Mesothelial cell of epicardium (in vitro differentiated cells): ENCODE results near the gene GRM3. TPM values are rescaled to one million over a fixed set of nuclear protein-coding genes. Genes with fewer than 3 reads are reported as not detected.

Experiments
- DNase-seq, 2 experiments: peaks; one replicate each; pipeline ENCODE4 v3.0.0; 2021; ENCODE audit warnings: low spot score in 2 of 2; ENCODE audit not compliant: unreplicated experiment in 2 of 2
- H3K27ac Mint-ChIP-seq: 2 replicates; pipeline ENCODE4 v1.8.0; 2021; ENCODE audit warnings: mixed read lengths
- H3K27me3 Mint-ChIP-seq: 2 replicates; pipeline ENCODE4 v1.8.0; 2021; ENCODE audit warnings: low read depth, mixed read lengths
- H3K36me3 Mint-ChIP-seq: 2 replicates; pipeline ENCODE4 v1.8.0; 2021; ENCODE audit warnings: mixed read lengths
- H3K4me1 Mint-ChIP-seq: 2 replicates; pipeline ENCODE4 v1.8.0; 2021; ENCODE audit warnings: mixed read lengths
- H3K4me3 Mint-ChIP-seq: 2 replicates; pipeline ENCODE4 v1.8.0; 2021; ENCODE audit warnings: mild to moderate bottlenecking, moderate library complexity, mixed read lengths
- H3K9me3 Mint-ChIP-seq: 2 replicates; pipeline ENCODE4 v1.8.0; 2021; ENCODE audit warnings: mixed read lengths
- CTCF ChIP-seq: fragments of 200-600 bp; sonication (generic); IDR thresholded peaks from one replicate; pipeline ENCODE4 v1.5.0; 2021; ENCODE audit warnings: antibody characterized with exemption; ENCODE audit not compliant: unreplicated experiment
- total RNA-seq: library from RNA; stranded (reverse); gene quantifications from 3 replicates; pipeline ENCODE4 v1.2.1, GENCODE V29; 2021

GRM3 gene
- total RNA-seq, 1 donor from 2014 or later: not detected

- Mint-ChIP-seq H3K27me3 (no peaks in the 10 kb centered on the region), H3K36me3 (no peaks in the 10 kb centered on the region), H3K27ac (no peak overlapping the region), H3K4me1 (peaks cover 3% of the 10 kb centered on the region), H3K9me3 (peaks cover 4% of the 10 kb centered on the region), H3K4me3 (no peak overlapping the region)
- TF ChIP-seq CTCF: no peak
- DNase-seq: no peak
These were observed 200.9 kb downstream of the GRM3 start for GRCh38 chr7:86844608-86845007.

GRCh38 chr7:86846494-86847190, 202.9 kb downstream of the GRM3 start:
- H3K36me3 Mint-ChIP-seq: no peaks in the 10 kb centered on the region
- no peaks in the 10 kb centered on the region for H3K27me3 Mint-ChIP-seq
- TF ChIP-seq CTCF: no peak
- H3K4me3 Mint-ChIP-seq: no peak overlapping the region
- H3K9me3 Mint-ChIP-seq: peaks cover 4% of the 10 kb centered on the region
- no peak overlapping the region for H3K27ac Mint-ChIP-seq
- DNase-seq: no peak
- H3K4me1 Mint-ChIP-seq: peaks cover 6% of the 10 kb centered on the region

GRCh38 chr7:86848226-86848625, 204.5 kb downstream of the GRM3 start:
- TF ChIP-seq CTCF: no peak
- DNase-seq: no peak
- Mint-ChIP-seq H3K27me3 (no peaks in the 10 kb centered on the region), H3K9me3 (peaks cover 4% of the 10 kb centered on the region), H3K27ac (no peak overlapping the region), H3K36me3 (no peaks in the 10 kb centered on the region), H3K4me3 (no peak overlapping the region), H3K4me1 (peaks cover 6% of the 10 kb centered on the region)

GRCh38 chr7:86851566-86851965, 207.9 kb downstream of the GRM3 start:
- Mint-ChIP-seq H3K27me3 (no peaks in the 10 kb centered on the region), H3K4me3 (no peak overlapping the region), H3K9me3 (no peaks in the 10 kb centered on the region), H3K4me1 (peaks cover 6% of the 10 kb centered on the region), H3K27ac (no peak overlapping the region), H3K36me3 (no peaks in the 10 kb centered on the region)
- DNase-seq: no peak
- TF ChIP-seq CTCF: no peak

GRCh38 chr7:86863452-86863851, 219.7 kb downstream of the GRM3 start:
- Mint-ChIP-seq H3K27ac (no peak overlapping the region), H3K4me1 (no peaks in the 10 kb centered on the region), H3K27me3 (no peaks in the 10 kb centered on the region), H3K36me3 (peaks cover 9% of the 10 kb centered on the region), H3K9me3 (peaks cover 4% of the 10 kb centered on the region), H3K4me3 (no peak overlapping the region)
- DNase-seq: no peak
- TF ChIP-seq CTCF: no peak
